RKO (cell line): ENCODE results near the gene OSBPL3.

Experiments
- DNase-seq: peaks from one replicate; pipeline ENCODE4 v3.0.0-alpha.2; 2016; ENCODE audit warnings: low spot score

The OSBPL3 gene

GRCh38 chr7:24760968-24761367 lies 219.0 kb downstream of the OSBPL3 start:
- no peak for DNase-seq

DNA sequence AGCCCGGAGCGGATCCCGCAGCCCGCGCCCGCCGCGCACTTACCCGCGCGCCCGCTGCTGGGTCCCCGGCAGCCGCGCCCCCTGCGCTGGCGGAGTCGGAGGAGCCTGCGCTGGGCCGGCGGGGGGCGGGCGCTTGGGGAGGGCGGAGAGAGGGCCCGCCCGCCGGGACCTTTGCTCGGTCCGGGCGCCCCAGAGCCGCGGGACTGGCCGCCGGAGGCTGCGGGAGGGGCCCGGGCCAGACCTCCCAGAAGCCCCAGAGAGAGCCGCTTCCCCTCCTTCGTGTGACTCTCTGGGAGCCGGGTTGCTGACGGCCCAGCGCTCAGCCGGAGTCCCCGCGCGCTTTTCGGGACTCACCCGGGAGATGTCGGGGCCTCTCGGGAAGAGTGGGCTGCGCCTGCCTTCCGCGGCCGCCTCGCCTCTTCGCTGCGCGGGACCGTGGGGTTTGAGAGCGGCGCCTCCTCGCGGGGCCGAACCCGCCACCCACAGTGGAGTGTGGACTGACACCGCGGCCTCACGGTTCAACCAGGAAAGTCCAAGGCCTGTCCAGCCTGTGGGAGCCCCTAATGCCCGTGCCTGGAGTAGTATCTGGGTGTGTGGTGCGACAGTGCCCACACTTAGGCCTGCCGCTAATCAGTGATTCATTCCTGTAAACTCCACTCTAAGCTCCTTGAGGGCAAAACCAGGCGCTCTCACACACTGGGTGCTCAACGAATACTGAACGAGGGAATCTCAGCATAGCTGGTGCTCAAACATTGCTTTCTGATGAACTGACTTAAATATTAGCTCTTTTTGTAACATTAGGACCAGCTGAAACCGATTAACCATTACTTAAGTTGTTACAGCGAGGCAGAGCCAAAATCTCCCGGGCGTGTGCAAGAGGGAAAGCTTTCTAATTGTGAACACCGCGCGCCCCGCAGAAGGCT lies 222.4 kb downstream of the OSBPL3 start, which contains the start of gene GSDME:
GSDME (minus strand) TSS at position 112 of the 923 bp plus-strand sequence. CDS start 7,690 bp downstream, outside the sequence.
- no peak for DNase-seq

GRCh38 chr7:24756545-24757352 lies 223.2 kb downstream of the OSBPL3 start:
- no peak for DNase-seq

DNA sequence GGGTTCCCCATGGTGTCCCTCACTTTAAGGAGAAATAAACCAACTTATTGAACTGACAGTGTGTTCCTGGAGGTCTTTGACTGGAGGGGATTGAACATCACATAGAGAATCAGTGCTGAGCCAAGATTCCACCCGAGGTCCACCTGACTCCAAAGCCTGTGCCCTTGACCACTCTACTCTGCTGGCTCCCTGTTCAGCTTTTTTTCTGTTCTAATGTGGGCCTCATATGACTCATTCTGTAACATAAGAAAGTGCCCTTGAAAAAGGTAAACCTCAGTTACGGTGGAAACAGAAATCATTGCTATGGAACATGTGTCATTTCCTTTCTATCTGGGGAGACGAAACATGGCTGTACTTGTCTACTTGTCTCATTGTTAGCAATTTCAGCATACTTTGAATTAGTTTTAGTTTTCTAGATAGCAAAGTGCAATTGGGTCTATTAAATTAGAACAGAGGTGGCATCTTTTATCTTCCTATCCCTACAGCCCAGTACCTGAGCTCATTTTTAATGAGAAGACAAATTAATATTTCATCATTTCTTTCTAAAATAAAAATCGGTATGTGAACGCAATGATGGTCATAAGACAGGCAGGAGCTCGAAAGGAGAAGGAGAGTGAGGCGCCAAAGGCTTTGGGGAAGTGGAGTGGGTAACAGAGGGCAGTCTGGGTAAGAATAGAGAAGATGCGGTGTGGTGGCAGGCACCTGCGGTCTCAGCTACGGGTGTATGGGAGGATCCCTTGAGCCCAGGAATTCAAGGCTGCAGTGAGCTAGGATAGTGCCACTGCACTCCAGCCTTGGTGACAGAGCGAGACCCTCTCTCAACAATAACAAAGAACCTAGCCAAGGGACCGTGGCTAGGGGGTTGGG lies 224.2 kb downstream of the OSBPL3 start:
- DNase-seq, result peak; percentile 11

- no peak for DNase-seq
Measured at GRCh38 chr7:24754906-24755506, 225.0 kb downstream of the OSBPL3 start.

GRCh38 chr7:24752073-24752800 lies 227.7 kb downstream of the OSBPL3 start:
- DNase-seq, result no peak

DNA sequence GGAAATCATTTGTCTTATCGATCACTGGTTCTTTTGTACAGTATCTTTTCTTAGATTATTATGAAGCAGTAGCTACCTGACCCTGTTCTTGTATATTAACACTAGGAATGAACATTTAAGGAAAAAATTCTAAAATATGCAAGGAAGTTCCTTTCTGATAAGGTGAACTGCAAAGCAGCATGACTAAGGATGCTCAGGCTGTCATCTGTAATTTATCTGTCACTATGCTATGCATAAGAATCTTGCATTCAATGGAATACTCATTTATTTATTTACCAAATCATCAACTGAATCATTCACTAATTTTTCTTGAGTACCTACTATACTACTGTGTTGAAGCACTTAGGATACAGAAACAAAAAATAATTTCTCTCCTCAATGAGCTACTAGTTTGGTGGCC lies 228.5 kb downstream of the OSBPL3 start:
- DNase-seq, result no peak

- DNase-seq, result no peak
Measured at GRCh38 chr7:24750441-24751055, 229.4 kb downstream of the OSBPL3 start.

GRCh38 chr7:24748521-24748920 lies 231.5 kb downstream of the OSBPL3 start:
- DNase-seq, result no peak
